Adipose tissue (tissue), 3 donors: ENCODE results near the gene MAIP1. TPM values are rescaled to one million over a fixed set of nuclear protein-coding genes. Genes with fewer than 3 reads are reported as not detected.

ENCODE experiments used
- H3K27ac ChIP-seq: one replicate; pipeline ENCODE4 v1.5.1; 2013; ENCODE audit warnings: low read depth, low read length
- WGBS, 3 donors: extraction: QIAGEN DNeasy Blood & Tissue Kit; methylation state at CpG; one replicate each; pipeline ENCODE4 v1.1.7; 2013; 5-methylcytosine and 5-hydroxymethylcytosine counted together
- polyA plus RNA-seq, 3 donors: library from polyadenylated mRNA; stranded (reverse); fragments of 200-250 nt; gene quantifications; one replicate each; pipeline ENCODE4 v1.2.3, GENCODE V29; 2013
- donor health status: healthy with polysubstance abuse.
- donor health status: Bipolar disorder and iron deficiency.
- donor health status: healthy.

The MAIP1 gene
- polyA plus RNA-seq, 3 donors, result 10.1 to 18.7 (median 10.8) TPM

DNA sequence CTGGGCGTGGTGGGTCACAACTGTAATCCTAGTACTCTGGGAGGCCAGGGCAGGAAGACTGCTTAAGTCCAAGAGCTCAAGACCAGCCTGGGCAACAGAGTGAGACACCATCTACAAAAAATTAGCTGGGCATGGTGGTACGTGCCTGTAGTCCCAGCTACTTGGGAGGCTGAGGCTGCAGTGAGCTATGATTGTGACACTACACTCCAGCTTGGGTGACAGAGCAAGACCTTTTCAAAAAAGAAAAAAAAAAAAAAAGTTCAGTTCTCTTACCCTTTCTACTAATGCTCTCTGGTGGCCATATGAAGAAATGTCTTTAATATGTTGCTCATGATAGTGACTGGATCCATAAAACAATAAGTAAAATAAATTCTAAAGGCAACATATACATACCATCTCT is 15.0 kb upstream of the MAIP1 start:
- no peak overlapping the region for H3K27ac ChIP-seq
- WGBS, 3 donors, result 82 to 94% (median 89%) methylated on average over 2 of the region's 2 CpGs

DNA sequence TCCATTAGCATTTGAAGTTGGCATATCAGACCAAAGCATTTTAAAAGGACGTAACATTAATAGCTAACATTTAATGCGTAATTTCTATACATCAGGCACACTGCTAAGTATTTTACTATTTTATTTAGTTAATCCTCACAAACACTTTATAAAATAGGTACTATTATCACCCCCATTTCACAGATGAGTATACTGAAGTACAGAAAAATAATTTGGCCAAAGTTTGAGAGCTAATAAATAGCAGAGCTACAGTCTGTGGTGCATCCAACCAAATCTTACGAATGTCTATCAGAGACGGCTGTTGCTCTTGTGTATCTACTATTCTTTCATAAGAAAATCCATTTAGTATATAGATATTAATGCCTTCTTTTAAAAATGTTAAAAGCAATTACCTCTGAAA is 12.0 kb upstream of the MAIP1 start:
- 87 to 97% (median 93%) methylated on average over 4 of the region's 4 CpGs for WGBS, 3 donors
- no peak overlapping the region for H3K27ac ChIP-seq

DNA sequence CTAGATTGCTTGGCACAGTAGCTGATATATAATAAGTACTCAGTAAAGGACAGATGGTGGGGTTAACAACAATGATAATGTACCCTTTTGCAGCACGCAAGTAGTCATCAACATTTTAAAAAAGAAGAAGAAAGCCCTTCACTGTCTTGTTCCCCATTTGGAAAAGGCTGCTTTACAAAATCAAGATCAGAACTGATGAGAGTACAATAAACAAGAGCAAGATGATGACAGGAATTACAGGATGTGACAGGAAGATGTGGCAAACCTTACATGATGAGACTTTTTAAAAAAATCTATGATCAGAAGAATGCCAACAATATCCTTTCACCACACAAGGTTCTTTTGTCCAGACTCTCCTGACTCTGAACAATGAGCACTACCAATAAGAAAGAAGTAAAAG is 9.2 kb upstream of the MAIP1 start:
- no peak overlapping the region for H3K27ac ChIP-seq
- WGBS, 3 donors, result 72 to 97% (median 78%) methylated on average over 1 of the region's 1 CpG

DNA sequence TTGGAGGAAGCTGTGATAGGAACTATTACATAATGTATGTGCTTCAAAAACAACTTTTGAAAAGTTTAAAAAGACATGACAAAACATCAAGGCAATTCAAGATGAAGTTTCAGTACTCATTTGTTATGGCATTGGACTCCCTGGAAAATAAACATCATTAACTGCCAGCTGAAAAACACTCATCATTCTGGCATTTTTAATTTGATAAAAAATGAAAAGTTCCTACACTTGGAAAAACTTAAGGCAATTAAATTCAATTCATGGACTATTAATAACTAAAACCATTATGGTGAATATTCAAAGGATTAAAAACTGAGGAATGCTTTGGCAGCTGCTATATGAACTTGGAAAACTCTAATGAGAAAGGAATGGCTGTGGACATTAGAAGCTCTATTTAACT is 8.5 kb upstream of the MAIP1 start:
- H3K27ac ChIP-seq, result no peak overlapping the region

DNA sequence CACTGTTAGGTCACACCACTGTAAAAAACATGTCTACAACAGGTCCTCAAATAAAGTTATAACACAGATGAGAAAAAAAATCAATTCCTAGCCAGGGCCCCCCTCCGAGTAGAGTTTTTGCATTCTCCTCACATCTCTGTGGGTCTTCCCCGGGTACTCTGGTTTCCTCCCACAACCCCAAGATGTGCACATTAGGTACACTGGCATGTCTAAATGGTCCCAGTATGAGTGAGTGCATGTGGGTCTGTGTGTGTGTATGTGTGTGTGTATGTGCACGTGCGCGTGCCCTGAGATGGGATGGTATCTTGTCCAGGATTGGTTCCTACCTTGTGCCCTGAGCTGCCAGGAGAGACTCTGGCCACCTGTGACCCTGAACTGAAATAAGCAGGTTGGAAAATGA is 5.0 kb upstream of the MAIP1 start:
- 91 to 94% (median 92%) methylated on average over 5 of the region's 5 CpGs for WGBS, 3 donors
- no peak overlapping the region for H3K27ac ChIP-seq

DNA sequence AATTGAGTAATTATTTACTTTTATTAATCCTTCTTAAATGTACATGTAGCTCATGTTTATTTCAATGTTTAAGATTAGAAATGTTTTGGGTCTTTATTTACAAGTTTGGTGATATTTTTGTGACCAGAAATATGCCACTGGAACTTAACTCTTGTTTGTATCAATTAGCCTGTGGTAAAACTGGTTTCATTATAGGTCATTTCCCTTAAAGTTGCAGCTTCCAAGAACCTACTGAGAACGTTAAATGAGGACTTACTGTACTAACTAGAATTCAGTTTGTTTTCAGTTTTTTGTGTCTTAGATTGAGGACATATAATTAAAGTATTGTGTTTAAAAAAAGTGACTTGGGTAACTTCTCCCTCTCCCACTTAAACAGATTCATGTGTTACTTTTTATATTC is 4.4 kb upstream of the MAIP1 start:
- WGBS, 3 donors, result 53 to 64% (median 56%) methylated on average over 1 of the region's 1 CpG
- H3K27ac ChIP-seq, result no peak overlapping the region

DNA sequence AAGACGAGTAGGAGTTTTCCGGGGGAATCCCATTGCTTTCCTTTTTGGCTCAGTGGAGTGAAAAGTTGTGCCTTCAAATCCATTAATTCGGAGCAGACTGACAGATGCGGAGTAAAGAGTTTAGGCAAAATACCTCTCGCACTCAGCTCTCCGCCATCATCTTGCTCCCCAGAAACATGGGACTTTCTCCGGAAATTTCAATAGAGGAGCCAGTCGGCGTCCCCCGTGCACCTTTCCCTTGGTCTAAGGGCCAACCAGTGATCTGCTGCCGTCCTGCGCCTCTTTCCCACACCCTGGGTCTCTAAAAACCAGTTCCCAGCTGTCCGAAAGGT is 409 bp upstream of the MAIP1 start:
- H3K27ac ChIP-seq, result no peak overlapping the region
- 0 to 1% (median 0%) methylated on average over 13 of the region's 13 CpGs for WGBS, 3 donors

DNA sequence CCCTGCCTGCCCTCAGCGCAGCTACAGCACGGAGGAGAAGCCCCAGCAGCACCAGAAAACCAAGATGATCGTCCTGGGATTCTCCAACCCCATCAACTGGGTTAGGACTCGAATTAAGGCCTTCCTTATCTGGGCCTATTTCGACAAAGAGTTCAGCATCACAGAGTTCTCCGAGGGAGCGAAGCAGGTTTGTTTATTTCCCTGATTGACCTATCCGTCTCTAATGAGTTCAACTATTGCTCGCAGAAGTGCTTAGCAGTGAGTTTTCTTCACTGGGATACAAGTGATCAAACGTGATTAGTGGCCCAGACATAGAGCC is 639 bp downstream of the MAIP1 start:
- H3K27ac ChIP-seq, result no peak overlapping the region
- 0 to 1% (median 1%) methylated on average over 9 to 10 of the region's 10 CpGs for WGBS, 3 donors

DNA sequence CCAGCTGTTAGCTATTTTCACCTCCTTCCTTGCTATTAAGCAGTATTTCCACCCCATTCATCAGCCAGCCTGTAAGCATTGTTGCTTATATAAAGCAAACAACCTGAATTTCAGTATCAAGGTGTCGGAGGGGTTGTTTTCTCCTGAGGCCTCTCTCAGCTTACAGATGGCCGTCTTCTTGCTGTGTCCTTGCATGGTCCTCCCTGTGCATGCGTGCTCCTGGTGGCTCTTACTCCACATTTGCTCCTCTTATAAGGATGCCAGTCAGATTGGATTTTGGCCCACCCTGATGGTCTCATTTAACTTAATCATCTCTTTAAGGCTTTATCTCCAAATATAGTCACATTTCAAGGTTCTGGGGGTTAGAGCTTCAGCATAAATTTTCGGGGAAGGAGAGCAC is 2.6 kb downstream of the MAIP1 start:
- H3K27ac ChIP-seq, result no peak overlapping the region
- 85 to 96% (median 93%) methylated on average over 4 of the region's 4 CpGs for WGBS, 3 donors

DNA sequence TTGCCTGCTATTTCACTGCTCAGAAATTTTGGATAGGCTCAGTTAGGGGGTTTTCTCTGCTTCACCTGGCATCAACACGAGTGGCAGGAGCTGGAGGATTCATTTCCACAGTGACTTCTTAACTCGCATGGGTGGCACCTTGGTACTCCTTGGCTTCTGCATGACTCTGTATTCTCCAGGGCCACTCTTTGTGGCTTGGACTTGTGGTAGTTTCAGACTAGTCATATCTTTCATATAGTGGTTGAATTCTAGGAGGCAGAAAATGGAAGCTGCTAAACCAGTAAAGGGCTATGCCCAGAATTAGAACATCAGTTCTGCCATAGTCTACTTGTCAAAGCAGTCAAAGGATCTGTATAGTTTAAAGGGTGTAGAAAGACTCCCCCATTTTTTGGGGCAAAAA is 6.8 kb downstream of the MAIP1 start:
- no peak overlapping the region for H3K27ac ChIP-seq
- WGBS, 3 donors, result 88 to 98% (median 94%) methylated on average over 2 of the region's 2 CpGs

DNA sequence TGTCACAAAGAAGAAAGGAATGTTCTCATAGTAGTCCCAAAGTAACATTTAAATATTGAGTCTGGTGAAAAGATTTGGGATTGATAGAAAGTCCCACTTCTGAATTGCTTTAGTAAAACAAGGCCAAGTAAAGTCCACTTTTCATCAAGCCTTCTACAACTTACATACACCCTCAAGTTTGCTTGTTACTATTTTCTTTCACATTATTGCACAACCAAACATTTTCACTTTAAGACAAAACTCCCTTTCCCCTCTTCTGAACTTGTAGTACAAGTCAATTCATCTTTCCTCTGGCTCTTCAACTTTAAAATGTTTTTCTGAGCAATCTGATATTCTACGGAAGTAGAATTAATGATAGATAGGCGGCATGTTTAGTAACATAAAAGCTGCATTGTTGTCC is 11.0 kb downstream of the MAIP1 start:
- WGBS, 3 donors, result 66 to 78% (median 74%) methylated on average over 2 of the region's 2 CpGs
- H3K27ac ChIP-seq, result no peak overlapping the region

DNA sequence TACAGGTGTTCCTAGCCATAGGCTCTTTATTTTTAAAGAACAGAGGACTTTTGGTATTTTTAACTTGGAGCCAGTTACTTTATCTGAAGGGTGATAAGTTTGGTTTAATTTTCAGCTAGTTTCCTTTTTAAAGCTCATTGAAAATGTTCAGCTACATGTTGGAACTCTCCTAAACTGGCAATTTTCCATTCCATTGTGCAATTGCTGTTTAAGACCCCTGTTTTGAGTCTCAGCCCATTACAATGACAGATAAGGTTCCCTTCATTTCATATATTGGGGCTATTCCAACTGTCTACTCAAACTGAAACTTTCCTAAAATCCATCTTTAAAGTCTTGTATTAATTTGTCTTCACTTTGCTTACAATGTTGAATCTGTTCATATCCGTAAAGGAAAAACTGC is 11.6 kb downstream of the MAIP1 start:
- 86 to 97% (median 94%) methylated on average over 1 of the region's 1 CpG for WGBS, 3 donors
- no peak overlapping the region for H3K27ac ChIP-seq

DNA sequence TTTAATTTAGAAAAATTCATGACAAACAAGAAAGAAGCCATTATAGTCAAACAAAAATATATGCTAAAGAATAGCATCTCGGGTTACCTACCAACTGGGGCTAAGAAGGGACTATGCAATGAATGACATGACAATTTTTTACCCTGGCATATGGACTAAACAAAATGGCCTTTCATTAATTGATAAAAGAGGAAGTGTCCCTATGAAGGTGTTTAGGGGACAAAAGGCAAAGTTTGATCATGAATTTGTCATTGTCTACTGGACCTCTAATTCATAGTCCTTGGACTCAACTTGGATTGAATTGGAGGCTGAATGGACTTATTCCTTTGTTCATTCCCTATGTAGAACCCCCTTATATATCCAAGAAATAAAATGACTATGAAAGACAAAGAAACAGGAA is 12.7 kb downstream of the MAIP1 start:
- WGBS, 3 donors, result 90 to 95% (median 94%) methylated on average over 1 of the region's 1 CpG
- H3K27ac ChIP-seq, result no peak overlapping the region

DNA sequence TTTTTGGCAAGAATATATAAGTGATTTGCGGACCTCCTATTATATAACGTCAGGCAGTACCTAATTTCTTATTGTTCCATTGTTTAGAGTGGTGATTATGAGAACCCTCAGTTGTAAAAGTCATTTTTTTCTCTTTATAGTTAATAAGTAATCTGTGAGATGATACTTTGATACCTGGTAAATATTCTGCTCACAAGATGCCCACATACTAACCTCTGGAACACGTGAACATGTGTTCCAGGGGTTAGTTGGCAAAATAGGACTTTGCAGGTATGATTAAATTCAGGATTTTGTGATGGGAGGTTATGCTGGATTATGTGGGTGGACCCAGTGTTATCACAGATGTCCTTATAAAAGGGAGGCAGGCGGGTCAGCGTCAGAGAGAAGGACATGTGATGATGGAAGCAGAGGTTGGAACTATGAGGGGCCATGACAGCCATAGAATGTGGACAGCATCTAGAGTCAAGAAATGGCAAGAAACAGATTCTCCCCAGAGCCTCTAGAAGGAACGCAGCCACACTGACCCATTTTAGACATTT is 16.8 kb downstream of the MAIP1 start:
- H3K27ac ChIP-seq, result no peak overlapping the region
- 70 to 91% (median 88%) methylated on average over 6 of the region's 6 CpGs for WGBS, 3 donors

DNA sequence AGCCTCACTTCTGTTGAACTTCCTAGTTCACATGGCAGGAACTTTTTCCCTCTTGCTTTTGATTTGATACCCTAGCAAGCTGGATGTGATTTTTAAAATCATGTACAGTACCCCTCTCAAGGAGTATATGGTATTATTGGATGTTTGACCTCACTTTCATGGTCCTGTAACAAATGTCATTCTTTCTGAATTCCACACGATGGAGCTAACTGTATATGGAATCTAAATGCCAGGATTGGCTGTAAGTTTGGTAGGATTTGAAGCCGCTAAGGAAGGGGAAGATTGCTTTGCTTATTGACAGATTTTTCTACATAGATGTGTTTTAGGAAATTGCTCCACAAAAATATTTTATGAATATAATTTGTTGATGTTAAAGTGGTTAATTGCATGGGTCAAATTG is 18.3 kb downstream of the MAIP1 start:
- H3K27ac ChIP-seq, result no peak overlapping the region
- WGBS, 3 donors, result 12 to 31% (median 29%) methylated on average over 2 of the region's 2 CpGs

DNA sequence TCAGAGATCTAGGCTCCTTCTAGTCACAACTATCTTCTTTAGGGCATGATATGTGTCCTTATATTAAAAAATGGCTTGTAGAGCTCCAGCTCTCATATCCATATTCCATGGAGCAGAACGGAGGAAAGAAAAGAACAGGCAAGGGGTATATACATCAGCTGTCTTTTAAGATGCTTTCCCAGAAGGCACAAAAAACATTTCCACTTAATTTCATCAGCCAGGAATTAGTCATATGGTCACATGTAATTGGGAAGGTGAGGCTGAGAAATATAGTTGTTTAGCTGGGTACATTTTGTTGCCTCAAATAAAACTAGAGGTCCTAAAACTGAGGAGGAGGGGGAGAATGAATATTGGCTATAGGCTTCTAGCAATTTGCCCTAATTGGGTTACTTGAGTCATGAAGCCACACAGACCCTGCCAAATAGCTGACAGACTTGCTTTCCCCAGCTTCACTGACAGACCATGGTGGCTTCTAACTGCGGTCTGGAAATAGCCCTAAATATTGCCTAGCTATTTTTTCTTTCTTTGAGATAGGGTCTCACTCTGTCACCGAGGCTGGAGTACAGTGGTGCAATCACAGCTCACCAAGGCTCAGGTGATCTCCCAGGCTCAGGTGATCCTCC is 20.0 kb downstream of the MAIP1 start:
- no peak overlapping the region for H3K27ac ChIP-seq
- 91 to 92% (median 91%) methylated on average over 3 of the region's 3 CpGs for WGBS, 3 donors

DNA sequence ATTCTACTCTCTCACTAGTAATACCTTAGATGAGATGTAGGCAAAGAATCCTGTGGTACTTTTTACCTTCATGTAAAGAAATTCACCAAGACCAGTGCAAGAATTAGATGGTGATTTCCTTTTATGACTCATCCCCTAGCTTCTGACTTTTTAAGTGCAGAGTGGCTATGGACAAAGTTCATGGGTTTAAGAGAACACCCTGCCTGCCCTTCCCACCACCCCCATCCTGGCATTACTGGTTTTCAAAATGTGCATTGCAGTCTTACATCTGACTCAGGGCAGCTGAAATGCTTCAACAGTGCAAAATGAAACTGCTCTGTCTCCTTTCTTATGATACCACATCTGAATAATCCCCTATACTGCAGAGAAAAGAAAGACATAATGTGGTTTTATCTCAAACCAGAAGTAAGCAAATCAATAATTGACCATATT is 22.6 kb downstream of the MAIP1 start:
- H3K27ac ChIP-seq, result no peak overlapping the region

DNA sequence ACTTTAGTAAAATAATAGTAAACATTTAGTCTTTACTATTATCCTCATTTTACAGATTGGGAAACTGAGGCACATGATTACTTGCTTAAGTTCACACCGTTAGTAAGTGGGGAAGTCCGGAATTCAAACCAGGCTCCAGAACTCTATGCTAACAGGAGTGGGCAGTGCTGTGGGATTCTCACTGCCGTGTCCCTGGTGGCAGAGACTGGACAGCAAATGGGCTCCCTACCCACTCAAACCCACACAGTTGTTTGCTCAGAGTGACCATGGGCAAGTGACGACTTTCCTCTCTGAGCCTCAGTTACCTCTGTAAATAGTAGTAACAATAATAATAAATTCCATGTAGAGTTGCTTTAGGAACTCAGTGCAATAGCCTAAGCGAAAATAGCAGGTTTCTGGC is 24.0 kb downstream of the MAIP1 start:
- H3K27ac ChIP-seq, result no peak overlapping the region
- 62 to 76% (median 68%) methylated on average over 5 of the region's 5 CpGs for WGBS, 3 donors

DNA sequence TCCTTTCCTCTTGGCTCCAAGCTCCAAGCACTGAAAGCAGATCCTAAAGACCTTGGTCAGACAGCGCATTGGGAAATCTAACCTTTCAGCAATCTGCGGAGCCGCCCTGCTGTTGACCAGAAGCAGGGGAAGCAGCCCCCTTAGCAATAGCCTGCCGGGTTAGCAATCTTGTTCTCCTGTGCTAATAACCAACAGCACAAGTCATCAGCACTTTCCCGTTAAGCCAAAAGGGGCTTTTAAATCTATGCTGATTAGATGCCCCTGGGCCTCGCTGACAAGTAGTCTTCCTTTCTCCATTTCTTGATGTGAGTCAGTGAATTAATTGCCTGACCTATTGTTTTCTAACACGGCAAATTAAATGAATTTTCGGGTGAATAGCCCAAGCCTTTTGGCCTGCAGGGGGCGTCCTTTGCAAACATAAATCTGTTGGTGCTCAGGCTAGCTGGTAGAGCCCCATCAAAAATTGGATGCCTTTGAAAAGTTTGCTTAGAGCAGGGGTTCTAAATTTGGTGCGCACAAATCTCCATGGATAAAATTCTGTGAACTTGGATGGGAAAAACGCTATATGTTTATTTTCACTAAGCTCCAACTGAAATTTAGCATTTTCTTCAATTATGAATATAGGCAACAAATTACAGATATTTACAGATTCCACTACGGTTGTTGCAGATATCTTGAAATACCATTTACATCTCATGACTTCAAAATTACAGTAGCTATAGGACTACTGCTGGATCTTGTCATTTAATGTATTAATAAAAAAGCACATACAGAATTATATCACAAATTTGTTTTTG is 24.6 kb downstream of the MAIP1 start:
- WGBS, 3 donors, result 9 to 17% (median 15%) methylated on average over 12 of the region's 12 CpGs
- no peak overlapping the region for H3K27ac ChIP-seq

DNA sequence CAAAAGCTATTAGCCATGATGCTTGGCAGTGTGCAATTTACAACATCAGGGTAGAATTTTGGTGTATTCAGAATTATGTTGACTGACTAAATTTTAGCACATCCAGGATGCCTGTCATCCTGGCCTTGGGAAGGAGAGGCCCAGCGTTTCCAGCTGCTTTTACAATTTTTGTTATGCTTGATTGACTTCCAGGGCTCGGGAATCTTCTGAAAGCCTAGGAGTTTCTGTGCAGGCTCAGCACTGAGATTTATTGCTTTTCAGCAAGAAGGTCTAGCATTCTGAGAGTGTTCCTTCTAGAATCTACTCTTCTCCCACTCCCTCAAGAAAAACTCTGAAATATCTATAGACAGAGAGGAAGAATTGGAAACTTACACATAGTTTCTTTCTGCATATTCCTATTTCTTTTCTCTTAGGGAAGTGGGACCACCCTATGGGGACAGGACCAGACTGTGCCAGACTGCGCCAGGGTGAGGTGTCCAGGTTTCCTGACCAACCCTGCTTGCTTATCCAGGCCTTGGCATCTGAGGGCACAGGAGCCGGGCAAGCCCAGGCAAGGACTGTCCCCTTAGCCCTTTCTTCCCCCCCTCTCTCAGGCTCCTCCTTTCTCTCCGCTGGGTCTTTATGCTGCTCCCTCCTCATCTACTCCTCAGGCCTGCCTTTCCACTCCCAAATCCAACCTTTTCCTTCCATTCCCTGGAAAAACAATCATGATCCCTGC is 26.9 kb downstream of the MAIP1 start:
- 74 to 93% (median 84%) methylated on average over 5 of the region's 5 CpGs for WGBS, 3 donors
- H3K27ac ChIP-seq, result no peak overlapping the region
